ENCODE results near the gene NR5A1.

GRCh38 chr9:124553738-124554137 is 46.5 kb upstream of the NR5A1 start:
- no peak for TF ChIP-seq CTCF (IDR thresholded peaks at IDR 0.05; ENCODE audit: low read depth, low read length, poor library complexity, severe bottlenecking)
- TF ChIP-seq EZH2phosphoT487 (IDR thresholded peaks at IDR 0.05; ENCODE audit: borderline replicate concordance, low read length) = no peak

Measured in DOHH2 (cell line).